H1 (cell line): Measurements from ENCODE around the gene SLC7A14. TPM values are rescaled to one million over a fixed set of nuclear protein-coding genes. Genes with fewer than 3 reads are reported as not detected.

ENCODE experiments used
- CTCF ChIA-PET: fragments of 300-600 bp; sonication (Branson Sonifier 250); formaldehyde crosslinking; loops from one replicate; lab custom pipeline; 2021; ENCODE audit not compliant: partially characterized antibody; lab: Charles Lee
- POLR2A ChIA-PET: fragments of 300-600 bp; sonication (Branson Sonifier 250); formaldehyde crosslinking; loops from one replicate; lab custom pipeline; 2021; ENCODE audit warnings: inconsistent platforms; ENCODE audit not compliant: partially characterized antibody; lab: Charles Lee
- DNase-seq, 2 experiments: peaks; one replicate each; pipeline versions ENCODE4 v3.0.0 to v3.0.0-alpha.2; 2010 to 2022; ENCODE audit warnings: low spot score in 2 of 2, low read depth in 1 of 2, mixed read lengths in 1 of 2
- FAIRE-seq: peaks from 2 replicates; lab custom pipeline; 2011; peaks lifted over from hg19 to GRCh38; lab: Jason Lieb, UNC
- H2AFZ ChIP-seq: 2 replicates; pipeline ENCODE4 v1.8.1; 2012; ENCODE audit warnings: low read length, inconsistent platforms
- H2AK5ac ChIP-seq: 2 replicates; pipeline ENCODE4 v1.6.1; 2013; ENCODE audit warnings: low read depth, low read length
- H2BK120ac ChIP-seq: replicated peaks from 2 replicates; pipeline ENCODE3; 2013; ENCODE audit warnings: low read depth, low read length, inconsistent platforms
- H2BK12ac ChIP-seq: 2 replicates; pipeline ENCODE4 v1.6.1; 2013; ENCODE audit warnings: low read depth, low read length
- H2BK15ac ChIP-seq: 2 replicates; pipeline ENCODE4 v1.6.1; 2013; ENCODE audit warnings: low read length
- H2BK20ac ChIP-seq: 2 replicates; pipeline ENCODE4 v1.6.1; 2013; ENCODE audit warnings: low read length
- H2BK5ac ChIP-seq: 2 replicates; pipeline ENCODE4 v1.6.1; 2013; ENCODE audit warnings: low read depth, low read length
- H3K14ac ChIP-seq: 2 replicates; pipeline ENCODE4 v1.6.1; 2013; ENCODE audit warnings: inconsistent platforms; ENCODE audit not compliant: insufficient read length
- H3K18ac ChIP-seq: 2 replicates; pipeline ENCODE4 v1.6.1; 2013; ENCODE audit warnings: low read length; ENCODE audit errors: extremely low read depth
- H3K23ac ChIP-seq: 2 replicates; pipeline ENCODE4 v1.6.1; 2013; ENCODE audit warnings: inconsistent platforms; ENCODE audit not compliant: insufficient read length
- H3K23me2 ChIP-seq: 2 replicates; pipeline ENCODE4 v1.6.1; 2013; ENCODE audit warnings: low read depth, low read length
- H3K27ac ChIP-seq: 2 replicates; pipeline ENCODE4 v1.6.1; 2011; ENCODE audit warnings: low read depth, low read length, inconsistent platforms
- H3K27me3 ChIP-seq, 4 experiments: replicated peaks in 1 of 4; 1 replicate in 1 of 4; 2 replicates in 3 of 4; pipeline versions ENCODE4 v1.6.1 to v1.8.1; 2011 to 2013; ENCODE audit warnings: low read length in 3 of 4, mild to moderate bottlenecking in 3 of 4, inconsistent platforms in 2 of 4, mixed read lengths in 2 of 4, moderate library complexity in 1 of 4; ENCODE audit not compliant: control insufficient read depth in 3 of 4, insufficient read depth in 3 of 4; ENCODE audit errors: extremely low read depth in 1 of 4
- H3K36me3 ChIP-seq, 4 experiments: 2 replicates each; pipeline versions ENCODE4 v1.6.1 to v1.8.1; 2011 to 2013; ENCODE audit warnings: mild to moderate bottlenecking in 4 of 4, low read length in 3 of 4, moderate library complexity in 2 of 4, control low read depth in 1 of 4, inconsistent platforms in 1 of 4; ENCODE audit not compliant: insufficient read depth in 4 of 4, control insufficient read depth in 2 of 4
- H3K4ac ChIP-seq: replicated peaks from 2 replicates; pipeline ENCODE3; 2013; ENCODE audit warnings: low read length, low read depth, mixed read lengths, inconsistent platforms; ENCODE audit not compliant: insufficient read length
- H3K4me1 ChIP-seq, 4 experiments: replicated peaks in 1 of 4; 1 replicate in 1 of 4; 2 replicates in 3 of 4; pipeline versions ENCODE4 v1.6.1 to v1.8.1; 2011 to 2013; ENCODE audit warnings: low read length in 3 of 4, inconsistent platforms in 2 of 4, mixed read lengths in 1 of 4; ENCODE audit not compliant: insufficient read depth in 4 of 4, control insufficient read depth in 3 of 4
- H3K4me2 ChIP-seq, 2 experiments: 2 replicates each; pipeline versions ENCODE4 v1.6.1 to v1.8.1; 2011 to 2013; ENCODE audit warnings: low read depth in 2 of 2, low read length in 2 of 2, control low read depth in 1 of 2, inconsistent platforms in 1 of 2, mild to moderate bottlenecking in 1 of 2; ENCODE audit not compliant: insufficient read depth in 1 of 2
- H3K4me3 ChIP-seq, 4 experiments: fragments of 200-600, 300-600 bp in 1 of 4; sonication (generic), shearing (Covaris generic), sonication (Bioruptor Twin) in 1 of 4; 2 replicates each; pipeline versions ENCODE4 v1.5.1 to v1.8.1; 2011 to 2016; ENCODE audit warnings: low read length in 4 of 4, low read depth in 3 of 4, control low read depth in 2 of 4, inconsistent platforms in 2 of 4, mild to moderate bottlenecking in 2 of 4, mixed read lengths in 1 of 4, moderate library complexity in 1 of 4; ENCODE audit not compliant: insufficient read depth in 2 of 4; ENCODE audit errors: extremely low read depth in 1 of 4
- H3K56ac ChIP-seq: replicated peaks from 2 replicates; pipeline ENCODE3; 2013; ENCODE audit warnings: low read depth, mild to moderate bottlenecking, mixed read lengths, low read length, inconsistent platforms; ENCODE audit not compliant: insufficient read length
- H3K79me1 ChIP-seq: 2 replicates; pipeline ENCODE4 v1.6.1; 2013; ENCODE audit warnings: low read depth, low read length, control low read depth
- H3K79me2 ChIP-seq, 2 experiments: 2 replicates each; pipeline versions ENCODE4 v1.6.1 to v1.8.1; 2012 to 2013; ENCODE audit warnings: low read length in 2 of 2, mild to moderate bottlenecking in 2 of 2, inconsistent platforms in 1 of 2; ENCODE audit not compliant: insufficient read depth in 2 of 2, control insufficient read depth in 1 of 2
- H3K9ac ChIP-seq, 4 experiments: replicated peaks in 1 of 4; 1 replicate in 1 of 4; 2 replicates in 3 of 4; pipeline versions ENCODE4 v1.6.1 to v1.8.1; 2011 to 2013; ENCODE audit warnings: low read depth in 3 of 4, low read length in 3 of 4, control low read depth in 2 of 4, mild to moderate bottlenecking in 2 of 4, moderate library complexity in 2 of 4, inconsistent platforms in 1 of 4; ENCODE audit errors: extremely low read depth in 1 of 4
- H3K9me3 ChIP-seq, 2 experiments: 2 replicates each; pipeline versions ENCODE4 v1.6.1 to v1.8.1; 2012 to 2013; ENCODE audit warnings: mild to moderate bottlenecking in 2 of 2, moderate library complexity in 2 of 2, control low read depth in 1 of 2, inconsistent platforms in 1 of 2, low read depth in 1 of 2, low read length in 1 of 2, mixed read lengths in 1 of 2; ENCODE audit not compliant: insufficient read depth in 2 of 2
- H4K20me1 ChIP-seq, 2 experiments: replicated peaks in 1 of 2; 2 replicates each; pipeline versions ENCODE3 to v1.8.1; 2011 to 2013; ENCODE audit warnings: inconsistent platforms in 2 of 2, low read length in 2 of 2, mild to moderate bottlenecking in 1 of 2; ENCODE audit not compliant: insufficient read depth in 2 of 2, control insufficient read depth in 1 of 2
- H4K5ac ChIP-seq: 2 replicates; pipeline ENCODE4 v1.6.1; 2013; ENCODE audit warnings: low read length, low read depth, mixed read lengths, inconsistent platforms; ENCODE audit not compliant: insufficient read length
- H4K8ac ChIP-seq: 2 replicates; pipeline ENCODE4 v1.8.0; 2013; ENCODE audit warnings: mild to moderate bottlenecking, moderate library complexity, low read length, inconsistent platforms; ENCODE audit not compliant: insufficient read depth; ENCODE audit errors: extremely low read depth
- H4K91ac ChIP-seq: replicated peaks from 2 replicates; pipeline ENCODE3; 2013; ENCODE audit warnings: low read length, mixed read lengths, inconsistent platforms; ENCODE audit not compliant: insufficient read length
- CHD1 ChIP-seq: IDR thresholded peaks from 2 replicates; pipeline ENCODE4 v1.6.1; 2012; ENCODE audit warnings: low read depth, low read length, improper control_type of control experiment
- JUND ChIP-seq: IDR thresholded peaks from 2 replicates; pipeline ENCODE4 v1.6.1; 2011; ENCODE audit warnings: mild to moderate bottlenecking, improper control_type of control experiment, low read length
- RNF2 ChIP-seq: fragments of 200-900, 300-1000 bp; sonication (generic); IDR thresholded peaks from 2 replicates; pipeline ENCODE4 v1.7.1; 2016; ENCODE audit warnings: borderline replicate concordance, low read depth, mild to moderate bottlenecking, antibody characterized with exemption, low read length; ENCODE audit not compliant: poor library complexity, severe bottlenecking; ENCODE audit errors: missing control alignments
- RXRA ChIP-seq: IDR thresholded peaks from 2 replicates; pipeline ENCODE4 v1.6.1; 2011; ENCODE audit warnings: low read depth, mild to moderate bottlenecking, low read length, moderate library complexity; ENCODE audit not compliant: insufficient read depth
- SP1 ChIP-seq: IDR thresholded peaks from 2 replicates; pipeline ENCODE4 v1.6.1; 2011; ENCODE audit warnings: low read depth, low read length
- WGBS, 2 experiments: shearing (Covaris generic) in 1 of 2; methylation state at CpG; one replicate each; pipeline versions ENCODE4 v1.1.6 to v1.1.7; 2013 to 2015; ENCODE audit warnings: low lambda C conversion rate in 2 of 2, mixed read lengths in 2 of 2, inconsistent platforms in 1 of 2, low coverage in 1 of 2, missing lambda C conversion rate in 1 of 2; ENCODE audit not compliant: insufficient replicate concordance in 2 of 2, insufficient coverage in 1 of 2, insufficient read length in 1 of 2; ENCODE audit errors: extremely low coverage in 1 of 2, missing lambda C conversion rate in 1 of 2; 5-methylcytosine and 5-hydroxymethylcytosine counted together
- polyA plus RNA-seq, 7 experiments: library from polyadenylated mRNA; depleted of rRNA in 3 of 7; stranded (reverse) in 5 of 7; unstranded in 2 of 7; fragments of >200 nt in 5 of 7; fragments of 200-250 nt in 2 of 7; gene quantifications; 1 replicate in 5 of 7; 2 replicates in 1 of 7; 4 replicates in 1 of 7; pipeline versions ENCODE4 v1.2.1 to v1.2.3, GENCODE V29; 2011 to 2013; ENCODE audit warnings: missing spikeins in 2 of 7, mixed read lengths in 2 of 7
- total RNA-seq: library from RNA; stranded (reverse); fragmentation: NEBNext Ultra II Directional; extraction: Animal tissue kit (Norgen Biotek cat#: 25700); gene quantifications from 2 replicates; pipeline ENCODE4 v1.2.1, GENCODE V29; 2021
- TF ChIP-seq, protein P1 (sequence below): IDR thresholded peaks from 2 replicates; pipeline ENCODE4 v1.6.1; 2012; ENCODE audit warnings: low read length, inconsistent platforms
- TF ChIP-seq, protein P2 (sequence below): IDR thresholded peaks from 2 replicates; pipeline ENCODE4 v1.6.1; 2012; ENCODE audit warnings: inconsistent platforms

The SLC7A14 gene
- total and polyA plus RNA-seq, 2 of the 8 experiments (the other 6 are each of a cell fraction or from before 2014, with no cell fraction given) = 0.21 to 0.95 TPM

DNA sequence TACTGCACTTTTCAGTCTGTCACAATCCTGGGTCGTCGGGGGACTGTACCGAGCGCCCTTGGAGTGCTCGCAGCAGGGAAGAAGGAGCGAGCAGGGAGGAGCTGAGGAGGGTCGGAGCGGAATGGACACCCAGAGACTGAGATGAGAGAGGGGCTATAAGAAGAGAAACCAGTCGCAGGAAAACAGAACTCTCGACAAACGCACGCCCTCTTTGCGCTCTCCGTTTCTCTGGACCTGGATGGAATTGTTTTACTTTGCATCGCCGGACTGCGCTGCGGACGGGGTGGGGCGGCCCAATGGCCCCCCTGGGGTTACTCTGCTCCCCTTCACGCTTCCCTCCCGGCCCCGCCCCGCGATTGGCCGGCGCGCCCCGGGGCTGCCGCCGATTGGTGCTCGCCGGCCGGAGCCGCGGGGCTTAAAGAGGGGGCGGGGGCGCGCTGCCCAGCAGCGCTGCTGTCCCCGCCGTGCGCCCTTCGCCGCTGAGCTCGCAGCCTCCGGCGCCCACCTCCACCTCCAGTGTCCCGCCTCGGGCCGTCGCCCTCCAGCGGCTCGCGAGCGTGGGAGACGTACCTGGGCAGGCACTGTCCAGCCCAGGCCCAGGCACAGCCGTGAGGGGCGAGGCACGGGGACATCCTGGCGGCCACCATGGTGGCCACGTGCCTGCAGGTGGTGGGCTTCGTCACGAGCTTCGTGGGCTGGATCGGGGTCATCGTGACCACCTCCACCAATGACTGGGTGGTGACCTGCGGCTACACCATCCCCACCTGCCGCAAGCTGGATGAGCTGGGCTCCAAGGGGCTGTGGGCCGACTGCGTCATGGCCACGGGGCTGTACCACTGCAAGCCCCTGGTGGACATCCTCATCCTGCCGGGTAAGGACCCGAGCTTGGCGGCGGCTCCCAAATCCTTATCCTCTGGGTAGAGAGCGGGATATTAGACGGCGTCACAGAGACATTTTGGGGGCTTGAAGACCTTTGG lies 167.2 kb downstream of the SLC7A14 start, which contains the start of gene CLDN11:
TSS of gene CLDN11 (plus strand) at position 447 of the 977 bp plus-strand sequence. CDS start at position 646, 199 bp downstream.
- Histone ChIP-seq H4K20me1 (peaks cover 0 to 3% of the 10 kb centered on the region in 2 experiments), H3K27me3 (peaks cover 10 to 39% (median 31%) of the 10 kb centered on the region in 4 experiments), H3K56ac (no peak within 1 kb of the TSS), H2AFZ (peak within 1 kb of the TSS; percentile 91; the same call in 1 of the 2 replicates), H3K79me1 (no peaks in the 10 kb centered on the region), H4K5ac (no peak within 1 kb of the TSS), H2AK5ac (no peak within 1 kb of the TSS), H2BK20ac (peak within 1 kb of the TSS; percentile 80; the same call in 1 of the 2 replicates), H4K8ac (peak within 1 kb of the TSS; percentile 88), H3K4me3 (peak within 1 kb of the TSS; percentile 24 to 61 (median 49); a peak in 7 of 8 replicates), H3K36me3 (no peaks in the 10 kb centered on the region), H3K23me2 (peaks cover 7% of the 10 kb centered on the region; the same call in 1 of the 2 replicates), H3K23ac (no peak within 1 kb of the TSS), H3K4me2 (peak within 1 kb of the TSS; percentile 54 to 74), H3K79me2 (no peaks in the 10 kb centered on the region), H4K91ac (peak within 1 kb of the TSS; percentile 64), H3K27ac (no peak within 1 kb of the TSS), H2BK5ac (peak within 1 kb of the TSS; percentile 77; the same call in 1 of the 2 replicates), H2BK120ac (no peak within 1 kb of the TSS), H3K9ac (0 out of 7 replicates have a peak within 1 kb of the TSS, but pooled peaks of 1 of the 4 experiments have one; percentile 10), H3K9me3 (no peaks in the 10 kb centered on the region), H3K4me1 (peaks cover 2 to 11% (median 5%) of the 10 kb centered on the region in 4 experiments), H2BK12ac (peak within 1 kb of the TSS; percentile 86; the same call in 1 of the 2 replicates), H3K14ac (no peak within 1 kb of the TSS), H3K18ac (peak within 1 kb of the TSS; percentile 11), H3K4ac (no peak within 1 kb of the TSS), H2BK15ac (peak within 1 kb of the TSS; percentile 99; the same call in 1 of the 2 replicates)
- DNase-seq (peak in 1 of 2 experiments; percentile 83), FAIRE-seq (no peak)
- CTCF ChIA-PET = interaction anchor here (0.6 to 10.6 kb wide), 18 partner anchors 10 to 431 kb away, joined by 3 to 273 read pairs (median 4); partner anchors contain the start of gene SLC7A14
- POLR2A ChIA-PET = interaction anchor here (1.0 to 1.4 kb wide), 2 partner anchors 61 to 451 kb away, joined by 3 to 4 read pairs; partner anchors contain the start of gene SKIL
- WGBS, 2 experiments = 10% methylated on average over 66 of the region's 79 CpGs; no CpG with 5 or more reads in 1 of the 2 experiments
- no peak for TF ChIP-seq CHD1
- TF ChIP-seq, protein P1, sequence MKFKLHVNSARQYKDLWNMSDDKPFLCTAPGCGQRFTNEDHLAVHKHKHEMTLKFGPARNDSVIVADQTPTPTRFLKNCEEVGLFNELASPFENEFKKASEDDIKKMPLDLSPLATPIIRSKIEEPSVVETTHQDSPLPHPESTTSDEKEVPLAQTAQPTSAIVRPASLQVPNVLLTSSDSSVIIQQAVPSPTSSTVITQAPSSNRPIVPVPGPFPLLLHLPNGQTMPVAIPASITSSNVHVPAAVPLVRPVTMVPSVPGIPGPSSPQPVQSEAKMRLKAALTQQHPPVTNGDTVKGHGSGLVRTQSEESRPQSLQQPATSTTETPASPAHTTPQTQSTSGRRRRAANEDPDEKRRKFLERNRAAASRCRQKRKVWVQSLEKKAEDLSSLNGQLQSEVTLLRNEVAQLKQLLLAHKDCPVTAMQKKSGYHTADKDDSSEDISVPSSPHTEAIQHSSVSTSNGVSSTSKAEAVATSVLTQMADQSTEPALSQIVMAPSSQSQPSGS = no peak
- TF ChIP-seq RXRA = no peak
- TF ChIP-seq, protein P2, sequence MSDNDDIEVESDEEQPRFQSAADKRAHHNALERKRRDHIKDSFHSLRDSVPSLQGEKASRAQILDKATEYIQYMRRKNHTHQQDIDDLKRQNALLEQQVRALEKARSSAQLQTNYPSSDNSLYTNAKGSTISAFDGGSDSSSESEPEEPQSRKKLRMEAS = peak; percentile 99
- no peak for TF ChIP-seq JUND
- no peak for TF ChIP-seq RNF2
- TF ChIP-seq SP1 = no peak
